Neural cell (in vitro differentiated cells): ENCODE results near the gene RALGPS1. TPM values are rescaled to one million over a fixed set of nuclear protein-coding genes. Genes with fewer than 3 reads are reported as not detected.

Source experiments
- H2AFZ ChIP-seq: fragments of 200-600, 300-800 bp; sonication (generic), shearing (Covaris generic); 2 replicates; pipeline ENCODE4 v1.6.0; 2014; ENCODE audit warnings: low read depth, mild to moderate bottlenecking, antibody characterized with exemption, low read length, moderate library complexity
- H3F3A ChIP-seq: fragments of 200-600 bp; shearing (Covaris generic); 2 replicates; pipeline ENCODE4 v1.6.1; 2016; ENCODE audit warnings: mild to moderate bottlenecking, moderate library complexity, mixed read lengths, antibody characterized with exemption, low read length; ENCODE audit not compliant: insufficient read depth, poor library complexity, severe bottlenecking
- H3K27ac ChIP-seq: fragments of 200-600, 300-800 bp; sonication (generic), shearing (Covaris generic); 2 replicates; pipeline ENCODE4 v1.5.1; 2014; ENCODE audit warnings: mild to moderate bottlenecking, low read length, moderate library complexity
- H3K27me3 ChIP-seq: fragments of 300-800, 200-600 bp; sonication (generic), shearing (Covaris generic); 2 replicates; pipeline ENCODE4 v1.6.0; 2014; ENCODE audit warnings: mild to moderate bottlenecking, low read depth, low read length, moderate library complexity; ENCODE audit not compliant: insufficient read depth
- H3K36me3 ChIP-seq: fragments of 300-800, 200-600 bp; sonication (generic), shearing (Covaris generic); 2 replicates; pipeline ENCODE4 v1.5.1; 2014; ENCODE audit warnings: mild to moderate bottlenecking, antibody characterized with exemption, low read length, moderate library complexity; ENCODE audit not compliant: insufficient read depth
- H3K4me2 ChIP-seq: fragments of 300-800, 200-600 bp; sonication (generic), shearing (Covaris generic); 2 replicates; pipeline ENCODE4 v1.6.0; 2014; ENCODE audit warnings: mild to moderate bottlenecking, low read length
- H3K4me3 ChIP-seq: fragments of 300-800, 200-600 bp; sonication (generic), shearing (Covaris generic); 2 replicates; pipeline ENCODE4 v1.5.1; 2014; ENCODE audit warnings: mild to moderate bottlenecking, low read length, moderate library complexity
- H3K79me2 ChIP-seq: fragments of 200-600 bp; shearing (Covaris generic); replicated peaks from 2 replicates; pipeline ENCODE4 v1.6.0; 2014; ENCODE audit warnings: mild to moderate bottlenecking, low read length, moderate library complexity; ENCODE audit not compliant: insufficient read depth
- H3K9ac ChIP-seq: fragments of 300-800, 200-600 bp; sonication (generic), shearing (Covaris generic); 2 replicates; pipeline ENCODE4 v1.6.1; 2016; ENCODE audit warnings: mild to moderate bottlenecking, low read length, mixed read lengths
- H3K9me2 ChIP-seq: fragments of 200-600 bp; shearing (Covaris generic); 2 replicates; pipeline ENCODE4 v1.6.1; 2016; ENCODE audit warnings: mild to moderate bottlenecking, low read length, mixed read lengths; ENCODE audit not compliant: insufficient read depth
- H3K9me3 ChIP-seq: fragments of 200-600, 300-800 bp; sonication (generic), shearing (Covaris generic); 2 replicates; pipeline ENCODE4 v1.6.1; 2016; ENCODE audit warnings: mild to moderate bottlenecking, mixed run types, low read length, moderate library complexity, mixed read lengths
- H4K20me1 ChIP-seq: fragments of 200-600 bp; shearing (Covaris generic); 2 replicates; pipeline ENCODE4 v1.6.1; 2016; ENCODE audit warnings: mild to moderate bottlenecking, mixed run types; ENCODE audit not compliant: insufficient read depth
- EP300 ChIP-seq: fragments of 450-650 bp; conservative IDR thresholded peaks from 2 replicates; pipeline ENCODE4 v1.6.1; 2014; ENCODE audit warnings: antibody characterized with exemption, mild to moderate bottlenecking, moderate library complexity; ENCODE audit not compliant: poor library complexity, severe bottlenecking
- POLR2AphosphoS5 ChIP-seq: IDR thresholded peaks from 2 replicates; pipeline ENCODE4 v1.6.1; 2012
- SMC3 ChIP-seq: fragments of 450-650 bp; conservative IDR thresholded peaks from 2 replicates; pipeline ENCODE4 v1.6.1; 2014; ENCODE audit warnings: antibody characterized with exemption, mild to moderate bottlenecking, moderate library complexity; ENCODE audit not compliant: poor library complexity
- TAF1 ChIP-seq: IDR thresholded peaks from 2 replicates; pipeline ENCODE4 v1.6.1; 2012; ENCODE audit warnings: low read depth
- polyA plus RNA-seq: library from polyadenylated mRNA; depleted of rRNA; stranded (reverse); fragments of >200 nt; gene quantifications from 2 replicates; pipeline ENCODE4 v1.2.3, GENCODE V29; 2014
- TF ChIP-seq, protein P1 (sequence below): fragments of 450-650 bp; IDR thresholded peaks from 2 replicates; pipeline ENCODE4 v1.5.1; 2014; ENCODE audit warnings: antibody characterized with exemption, mild to moderate bottlenecking, moderate library complexity; ENCODE audit not compliant: poor library complexity, severe bottlenecking
- TF ChIP-seq, protein P2 (sequence below): IDR thresholded peaks from 2 replicates; pipeline ENCODE4 v1.6.1; 2012; ENCODE audit warnings: borderline replicate concordance

Gene RALGPS1
- polyA plus RNA-seq, 1 donor from 2014 or later, result 37.1 TPM

DNA sequence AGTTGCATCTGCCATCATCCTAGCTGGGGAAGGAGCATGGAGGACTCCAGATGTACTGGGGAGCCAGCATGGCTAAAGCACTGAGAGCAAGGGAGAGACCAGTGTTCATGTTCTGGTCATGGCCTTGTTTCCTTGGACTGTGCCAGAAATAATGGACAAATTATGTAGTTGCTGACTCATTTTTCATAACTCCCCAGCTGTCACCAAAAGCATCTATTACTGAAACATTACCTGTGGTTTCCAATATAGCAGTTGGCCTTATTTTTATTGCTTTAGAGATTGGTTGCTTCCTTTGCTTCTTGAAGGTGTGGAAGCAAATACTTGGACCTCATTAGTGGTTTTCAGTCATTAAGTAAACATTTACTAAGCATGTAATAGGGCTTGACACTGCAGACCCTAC, 11.3 kb downstream of the RALGPS1 start:
- H3K79me2 ChIP-seq, result peaks cover under 1% of the 10 kb centered on the region
- H3K27ac ChIP-seq, result no peak overlapping the region
- no peak for TF ChIP-seq TAF1
- no peak for TF ChIP-seq POLR2AphosphoS5
- H3F3A ChIP-seq, result no peaks in the 10 kb centered on the region
- no peak overlapping the region for H3K9ac ChIP-seq
- H4K20me1 ChIP-seq, result no peaks in the 10 kb centered on the region
- H3K36me3 ChIP-seq, result no peaks in the 10 kb centered on the region
- H3K9me3 ChIP-seq, result no peaks in the 10 kb centered on the region
- no peaks in the 10 kb centered on the region for H3K27me3 ChIP-seq
- H3K9me2 ChIP-seq, result no peaks in the 10 kb centered on the region
- H2AFZ ChIP-seq, result no peak overlapping the region
- no peak overlapping the region for H3K4me3 ChIP-seq
- no peak overlapping the region for H3K4me2 ChIP-seq

DNA sequence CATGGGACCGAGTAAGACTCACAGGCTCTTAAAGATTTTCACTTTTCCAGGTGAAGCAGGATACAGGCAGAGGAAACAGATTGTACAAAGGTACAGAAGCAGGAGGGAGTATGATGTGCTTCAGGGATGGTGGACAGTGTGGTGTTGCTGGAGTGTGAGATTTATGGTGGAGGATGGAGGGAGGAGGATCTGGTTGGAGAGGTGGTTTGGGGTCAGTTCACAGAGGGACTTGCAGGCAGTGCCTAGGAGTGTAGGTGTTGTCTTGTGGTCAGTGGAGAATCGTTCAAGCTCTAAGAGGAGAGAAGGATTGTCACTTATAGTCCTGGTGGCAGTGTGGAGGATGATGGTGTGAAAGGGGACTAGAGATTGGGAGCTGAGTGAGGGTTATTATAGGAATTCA, 11.8 kb downstream of the RALGPS1 start:
- H3K79me2 ChIP-seq, result peaks cover 5% of the 10 kb centered on the region
- no peak overlapping the region for H3K4me3 ChIP-seq
- H3K9ac ChIP-seq, result no peak overlapping the region
- no peaks in the 10 kb centered on the region for H3K36me3 ChIP-seq
- TF ChIP-seq, protein P1, sequence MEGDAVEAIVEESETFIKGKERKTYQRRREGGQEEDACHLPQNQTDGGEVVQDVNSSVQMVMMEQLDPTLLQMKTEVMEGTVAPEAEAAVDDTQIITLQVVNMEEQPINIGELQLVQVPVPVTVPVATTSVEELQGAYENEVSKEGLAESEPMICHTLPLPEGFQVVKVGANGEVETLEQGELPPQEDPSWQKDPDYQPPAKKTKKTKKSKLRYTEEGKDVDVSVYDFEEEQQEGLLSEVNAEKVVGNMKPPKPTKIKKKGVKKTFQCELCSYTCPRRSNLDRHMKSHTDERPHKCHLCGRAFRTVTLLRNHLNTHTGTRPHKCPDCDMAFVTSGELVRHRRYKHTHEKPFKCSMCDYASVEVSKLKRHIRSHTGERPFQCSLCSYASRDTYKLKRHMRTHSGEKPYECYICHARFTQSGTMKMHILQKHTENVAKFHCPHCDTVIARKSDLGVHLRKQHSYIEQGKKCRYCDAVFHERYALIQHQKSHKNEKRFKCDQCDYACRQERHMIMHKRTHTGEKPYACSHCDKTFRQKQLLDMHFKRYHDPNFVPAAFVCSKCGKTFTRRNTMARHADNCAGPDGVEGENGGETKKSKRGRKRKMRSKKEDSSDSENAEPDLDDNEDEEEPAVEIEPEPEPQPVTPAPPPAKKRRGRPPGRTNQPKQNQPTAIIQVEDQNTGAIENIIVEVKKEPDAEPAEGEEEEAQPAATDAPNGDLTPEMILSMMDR, result no peak
- TF ChIP-seq POLR2AphosphoS5, result no peak
- no peak overlapping the region for H3K27ac ChIP-seq
- H4K20me1 ChIP-seq, result no peaks in the 10 kb centered on the region
- no peaks in the 10 kb centered on the region for H3F3A ChIP-seq
- no peak overlapping the region for H3K4me2 ChIP-seq
- no peak overlapping the region for H2AFZ ChIP-seq
- H3K9me3 ChIP-seq, result no peaks in the 10 kb centered on the region
- H3K9me2 ChIP-seq, result no peaks in the 10 kb centered on the region
- no peaks in the 10 kb centered on the region for H3K27me3 ChIP-seq

DNA sequence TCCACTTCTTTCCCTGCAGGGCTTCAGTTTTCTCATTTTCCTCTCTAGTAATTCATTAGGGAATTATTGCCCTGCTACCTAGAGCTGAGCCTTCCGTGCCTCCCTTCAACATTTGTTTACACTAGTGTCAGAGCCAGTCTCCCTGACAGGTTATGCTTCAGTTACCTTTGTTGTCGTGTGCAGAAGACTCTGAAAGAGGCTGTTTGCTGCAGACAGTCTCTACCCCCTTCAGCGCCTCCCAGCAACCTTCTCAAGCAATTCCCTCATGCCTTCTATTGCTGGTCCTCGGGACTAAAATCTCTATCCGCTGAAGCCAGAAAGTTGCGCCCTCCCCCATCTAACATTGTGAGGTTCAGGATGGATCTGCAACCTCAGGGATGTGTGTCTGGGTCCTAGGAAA, 12.8 kb downstream of the RALGPS1 start:
- peak; percentile 14 for TF ChIP-seq SMC3
- TF ChIP-seq POLR2AphosphoS5, result peak; percentile 78
- TF ChIP-seq EP300, result peak; percentile 77
- TF ChIP-seq TAF1, result no peak
- TF ChIP-seq, protein P2, sequence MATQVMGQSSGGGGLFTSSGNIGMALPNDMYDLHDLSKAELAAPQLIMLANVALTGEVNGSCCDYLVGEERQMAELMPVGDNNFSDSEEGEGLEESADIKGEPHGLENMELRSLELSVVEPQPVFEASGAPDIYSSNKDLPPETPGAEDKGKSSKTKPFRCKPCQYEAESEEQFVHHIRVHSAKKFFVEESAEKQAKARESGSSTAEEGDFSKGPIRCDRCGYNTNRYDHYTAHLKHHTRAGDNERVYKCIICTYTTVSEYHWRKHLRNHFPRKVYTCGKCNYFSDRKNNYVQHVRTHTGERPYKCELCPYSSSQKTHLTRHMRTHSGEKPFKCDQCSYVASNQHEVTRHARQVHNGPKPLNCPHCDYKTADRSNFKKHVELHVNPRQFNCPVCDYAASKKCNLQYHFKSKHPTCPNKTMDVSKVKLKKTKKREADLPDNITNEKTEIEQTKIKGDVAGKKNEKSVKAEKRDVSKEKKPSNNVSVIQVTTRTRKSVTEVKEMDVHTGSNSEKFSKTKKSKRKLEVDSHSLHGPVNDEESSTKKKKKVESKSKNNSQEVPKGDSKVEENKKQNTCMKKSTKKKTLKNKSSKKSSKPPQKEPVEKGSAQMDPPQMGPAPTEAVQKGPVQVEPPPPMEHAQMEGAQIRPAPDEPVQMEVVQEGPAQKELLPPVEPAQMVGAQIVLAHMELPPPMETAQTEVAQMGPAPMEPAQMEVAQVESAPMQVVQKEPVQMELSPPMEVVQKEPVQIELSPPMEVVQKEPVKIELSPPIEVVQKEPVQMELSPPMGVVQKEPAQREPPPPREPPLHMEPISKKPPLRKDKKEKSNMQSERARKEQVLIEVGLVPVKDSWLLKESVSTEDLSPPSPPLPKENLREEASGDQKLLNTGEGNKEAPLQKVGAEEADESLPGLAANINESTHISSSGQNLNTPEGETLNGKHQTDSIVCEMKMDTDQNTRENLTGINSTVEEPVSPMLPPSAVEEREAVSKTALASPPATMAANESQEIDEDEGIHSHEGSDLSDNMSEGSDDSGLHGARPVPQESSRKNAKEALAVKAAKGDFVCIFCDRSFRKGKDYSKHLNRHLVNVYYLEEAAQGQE, result peak; percentile 20
- H3K4me2 ChIP-seq, result peak overlapping the region; percentile 34
- H4K20me1 ChIP-seq, result no peaks in the 10 kb centered on the region
- H3F3A ChIP-seq, result no peaks in the 10 kb centered on the region
- peak overlapping the region; percentile 15 for H3K9ac ChIP-seq
- H3K4me3 ChIP-seq, result peak overlapping the region; percentile 52
- H3K36me3 ChIP-seq, result no peaks in the 10 kb centered on the region
- peak overlapping the region; percentile 58 for H3K27ac ChIP-seq
- no peak overlapping the region for H2AFZ ChIP-seq
- no peaks in the 10 kb centered on the region for H3K9me3 ChIP-seq
- no peaks in the 10 kb centered on the region for H3K27me3 ChIP-seq
- no peaks in the 10 kb centered on the region for H3K9me2 ChIP-seq
- H3K79me2 ChIP-seq, result peaks cover 5% of the 10 kb centered on the region
